DOHH2 (cell line): Measurements from ENCODE around the gene BTBD7.

Experiments used
- CTCF ChIP-seq: fragments of 200-600 bp; sonication (generic); IDR thresholded peaks from one replicate; pipeline ENCODE4 v1.5.1; 2014; ENCODE audit warnings: antibody characterized with exemption, mild to moderate bottlenecking, low read depth, low read length; ENCODE audit not compliant: poor library complexity, severe bottlenecking
- EZH2phosphoT487 ChIP-seq: fragments of 200-600 bp; sonication (generic); IDR thresholded peaks from 2 replicates; pipeline ENCODE4 v1.6.1; 2017; ENCODE audit warnings: borderline replicate concordance, mild to moderate bottlenecking, antibody characterized with exemption, low read length, moderate library complexity, mixed read lengths

DNA sequence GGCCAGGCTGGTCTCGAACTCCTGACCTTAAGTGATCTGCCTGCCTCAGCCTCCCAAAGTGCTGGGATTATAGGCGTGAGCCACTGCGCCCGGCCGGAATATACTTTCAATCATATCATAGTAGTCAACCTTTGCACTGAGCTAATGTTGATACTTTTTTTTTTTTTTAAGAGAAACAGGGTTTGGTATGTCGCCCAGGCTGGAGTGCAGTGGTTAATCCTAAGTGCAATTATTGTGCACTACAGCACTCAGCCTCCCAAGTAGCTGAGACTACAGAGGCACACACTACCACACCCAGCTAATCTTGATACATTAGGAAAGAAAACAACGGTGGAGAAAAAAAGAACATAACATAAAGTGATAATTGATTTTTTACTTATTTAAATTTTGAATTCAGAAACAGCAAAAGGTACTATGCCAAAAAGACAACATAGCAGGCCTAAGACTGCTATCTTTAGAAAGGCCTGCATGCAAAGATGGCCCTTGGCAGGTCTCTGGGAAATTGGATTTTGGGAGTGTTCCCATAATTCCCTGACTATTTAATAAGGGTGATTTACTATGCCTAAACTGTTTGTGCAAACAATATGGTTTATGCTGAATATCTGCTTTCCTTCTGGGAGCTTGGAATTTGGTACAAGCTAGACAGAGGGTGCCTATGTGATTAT, 15.5 kb downstream of the BTBD7 start:
- TF ChIP-seq EZH2phosphoT487 = no peak
- TF ChIP-seq CTCF = no peak
